GM19023 (cell line): ENCODE results near the gene GRB2.
A peak's percentile ranks its signal among the peaks of the same experiment; 100 is the strongest.
"Not testable (repeated sequence)": the region's sequence is repeated elsewhere in the genome, so short reads cannot be mapped to it uniquely, and the experiment has no call there.

Source experiments
- ATAC-seq: cut with Tn5 transposase; IDR thresholded peaks from one replicate; pipeline ENCODE4 v1.9.1; 2021; ENCODE audit warnings: mild to moderate bottlenecking, moderate library complexity; ENCODE audit not compliant: unreplicated experiment

GRB2 gene

GRCh38 chr17:75289832-75290337 is 115.6 kb downstream of the GRB2 start:
- ATAC-seq = no peak

GRCh38 chr17:75289115-75289831 is 116.2 kb downstream of the GRB2 start, which contains the start of gene SLC25A19:
SLC25A19 (minus strand) TSS chr17:75289433; CDS start chr17:75286764, 2,669 bp downstream.
- peak; percentile 93 for ATAC-seq

GRCh38 chr17:75288770-75289114 is 116.7 kb downstream of the GRB2 start:
- ATAC-seq = peak; percentile 19

DNA sequence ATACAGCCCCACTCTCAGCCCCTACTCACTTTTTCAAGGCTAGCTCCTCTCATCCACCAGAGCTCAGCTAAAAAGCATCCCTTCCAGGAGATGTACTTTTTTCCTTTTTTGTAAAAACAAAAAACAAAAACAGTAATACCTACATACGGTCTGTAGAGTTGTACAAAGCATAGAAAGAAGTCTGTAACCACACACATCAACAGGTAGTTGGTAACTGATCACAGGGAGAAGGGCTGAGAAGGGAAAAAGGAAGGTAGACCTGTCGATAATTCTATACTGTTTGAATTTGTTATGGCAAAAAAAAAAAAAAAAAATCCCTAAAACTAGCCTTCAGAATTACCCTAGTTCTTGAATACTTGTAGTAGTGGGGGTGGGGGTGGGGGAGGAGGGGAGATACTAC is 117.1 kb downstream of the GRB2 start:
- no peak for ATAC-seq

- ATAC-seq = no peak
Measured at GRCh38 chr17:75287221-75287620, 118.3 kb downstream of the GRB2 start.

DNA sequence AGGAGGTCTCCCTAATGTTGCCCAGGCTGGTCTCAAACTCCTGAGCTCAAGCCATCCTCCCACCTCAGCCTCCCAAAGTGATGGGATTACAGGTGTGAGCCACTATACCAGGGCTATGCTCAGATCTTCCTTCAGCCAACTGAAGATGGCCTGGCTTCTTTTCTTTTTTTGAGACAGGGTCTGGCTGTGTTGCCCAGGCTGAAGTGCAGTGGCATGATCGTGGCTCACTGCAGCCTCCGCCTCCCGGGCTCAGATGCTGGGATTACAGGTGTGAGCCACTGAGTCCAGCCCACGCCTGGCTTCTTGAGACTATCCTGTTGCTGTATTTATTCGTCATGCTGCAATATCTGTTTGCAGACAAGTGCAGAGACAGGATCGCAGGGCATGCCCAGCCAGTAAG is 120.4 kb downstream of the GRB2 start:
- no peak for ATAC-seq

- not testable (repeated sequence) for ATAC-seq
Measured at GRCh38 chr17:75280189-75280588, 125.3 kb downstream of the GRB2 start.

- ATAC-seq = no peak
Measured at GRCh38 chr17:75277664-75278071, 127.8 kb downstream of the GRB2 start.

- no peak for ATAC-seq
Measured at GRCh38 chr17:75273977-75274708, 131.3 kb downstream of the GRB2 start.

DNA sequence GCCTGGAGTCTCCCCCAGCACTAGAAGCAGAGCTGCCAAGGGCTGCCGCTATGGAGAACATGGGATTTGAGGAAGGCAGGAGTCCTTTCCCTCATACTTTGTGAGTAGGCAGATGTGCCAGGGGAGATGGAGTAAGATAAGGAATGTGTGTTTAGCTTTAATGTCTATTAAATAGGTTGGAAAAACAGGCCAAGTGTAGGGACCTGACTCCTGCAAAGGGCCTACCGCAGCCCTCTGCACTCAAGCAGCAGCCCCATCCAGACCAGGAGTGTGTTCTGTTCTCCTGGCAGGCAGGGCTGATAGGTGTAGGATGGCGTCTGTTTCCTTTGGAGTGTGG is 132.7 kb downstream of the GRB2 start:
- ATAC-seq = no peak

DNA sequence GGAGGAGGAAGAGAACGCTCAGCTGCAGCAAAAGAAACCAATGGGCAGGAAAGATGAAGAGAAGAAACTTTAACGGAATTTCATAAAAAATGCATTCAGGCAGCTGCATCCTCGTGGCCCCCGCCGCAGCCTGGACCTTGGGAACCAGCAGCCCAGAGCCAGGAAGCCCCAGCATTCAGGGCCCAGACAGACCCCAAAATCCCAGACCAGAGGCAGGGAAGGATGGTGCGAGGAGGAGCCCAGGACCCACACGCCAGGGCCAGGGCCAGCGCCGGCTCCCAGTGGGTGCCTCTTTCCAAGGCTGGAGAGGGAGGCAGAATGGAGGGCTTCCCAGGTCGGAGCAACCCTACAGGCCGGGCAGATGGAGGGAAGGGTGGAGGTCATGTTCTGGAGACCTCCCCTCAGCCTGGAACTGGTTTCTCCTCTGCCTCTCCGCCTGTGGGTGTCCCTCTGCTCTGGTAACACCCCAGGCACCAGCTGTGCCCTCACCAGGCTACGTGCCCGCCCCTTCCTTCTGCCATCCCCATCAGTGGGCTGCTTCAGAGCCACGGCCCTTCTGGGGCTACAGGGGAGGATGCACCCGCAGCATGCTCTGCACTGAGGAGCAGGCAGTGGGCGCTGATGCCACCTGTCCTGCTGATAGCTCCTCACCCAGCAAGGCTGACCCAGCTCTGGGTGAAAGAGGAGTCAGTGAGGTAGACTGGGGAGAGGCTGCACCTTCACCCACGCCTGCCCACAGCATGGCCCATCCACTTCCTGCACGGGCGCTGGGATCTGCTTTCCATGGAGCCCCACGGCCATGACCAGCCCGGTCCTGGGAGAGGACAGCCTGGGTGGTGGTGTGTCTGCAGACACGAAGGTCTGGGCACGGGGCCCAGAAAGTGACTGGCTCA is 133.3 kb downstream of the GRB2 start:
- no peak for ATAC-seq

DNA sequence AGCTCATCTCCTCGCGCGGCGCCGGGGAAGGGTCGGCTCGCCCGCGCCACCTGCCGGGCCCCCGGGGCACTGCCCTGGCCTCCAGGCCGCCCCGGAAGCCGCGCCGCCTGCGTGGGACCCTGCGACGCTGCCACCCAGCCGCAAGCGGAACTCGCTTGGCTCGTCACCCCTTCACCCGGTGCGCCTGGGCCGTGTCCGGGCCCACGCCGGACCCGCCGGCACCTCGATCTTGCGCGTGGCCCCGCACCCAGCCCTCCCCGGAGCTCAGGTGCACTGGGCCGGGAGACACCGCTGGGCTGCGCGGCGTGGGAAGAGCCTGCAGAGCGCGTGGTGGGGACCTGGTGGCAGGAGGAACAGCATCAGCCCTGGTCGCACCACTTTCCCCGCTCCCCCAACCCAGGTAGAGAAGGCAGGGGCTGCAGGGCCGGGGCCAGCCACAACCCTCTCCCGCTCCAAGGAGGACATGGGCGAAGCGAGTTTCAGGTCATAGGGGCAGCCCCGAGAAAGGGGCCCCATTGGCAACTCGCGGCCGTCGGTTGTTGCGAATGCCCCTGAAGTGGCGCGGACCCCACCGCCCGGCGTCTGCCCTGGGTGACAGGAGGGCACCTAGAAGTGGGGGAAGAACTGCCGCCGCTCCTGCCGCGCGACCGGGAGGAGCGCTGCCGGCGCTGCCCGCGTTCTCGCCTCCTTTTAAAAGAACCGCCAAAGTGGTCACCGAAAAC is 134.1 kb downstream of the GRB2 start:
- peak; percentile 69 for ATAC-seq

DNA sequence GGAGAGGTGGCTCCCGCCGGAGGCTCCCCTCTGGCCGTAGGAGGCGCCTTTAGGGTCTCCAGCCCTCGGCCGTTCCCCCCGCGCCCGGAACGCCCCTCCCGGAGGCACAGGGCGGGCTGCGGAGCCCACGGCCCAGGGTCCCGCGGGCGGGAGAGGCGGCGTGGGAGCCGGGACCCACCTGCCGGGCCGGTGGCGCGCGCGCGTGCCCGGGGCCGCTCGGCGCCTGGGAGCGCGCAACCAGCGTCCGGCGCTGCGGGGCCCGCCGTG is 134.6 kb downstream of the GRB2 start, which contains the start of gene MIF4GD:
Gene MIF4GD, minus strand, starts transcription at position 266 of the 267 bp plus-strand sequence. CDS start 1,036 bp downstream, outside the sequence.
- no peak for ATAC-seq

GRCh38 chr17:75270218-75270965 is 135.1 kb downstream of the GRB2 start:
- peak; percentile 45 for ATAC-seq

DNA sequence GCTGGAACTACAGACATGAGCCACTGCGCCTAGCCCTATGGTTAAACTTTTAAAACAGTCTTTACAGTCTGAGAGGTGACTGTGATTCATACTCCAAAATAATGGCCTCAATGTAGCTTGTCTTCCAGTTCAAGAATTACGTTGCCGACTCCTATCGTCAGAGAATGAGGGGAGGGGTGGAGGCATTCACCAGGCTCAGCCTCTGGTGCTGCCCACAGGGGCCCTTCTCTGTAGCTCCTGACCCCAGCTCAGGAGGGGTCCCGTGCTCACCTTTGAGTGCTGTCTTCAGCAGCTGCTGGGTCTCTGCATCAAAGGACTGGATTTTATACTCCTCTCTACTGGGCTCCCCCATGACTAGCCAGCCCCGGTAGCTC is 135.6 kb downstream of the GRB2 start:
- no peak for ATAC-seq
